Panc1 (cell line): ENCODE measurements around the gene B4GALT7. TPM values are rescaled to one million over a fixed set of nuclear protein-coding genes. Genes with fewer than 3 reads are reported as not detected.

Source experiments
- ATAC-seq: fragments of 200-7000 bp; cut with Tn5 transposase; 2 replicates; pipeline ENCODE4 v1.9.1; 2020; ENCODE audit warnings: mild to moderate bottlenecking, moderate library complexity
- BruUV-seq: library from RNA; stranded (reverse); fragments of 400-500 nt; replicated peaks from 2 replicates; lab custom pipeline; 2021; lab: Mats Ljungman, UMichigan
- CTCF ChIA-PET: fragments of 300-600 bp; sonication (Branson Sonifier 250); formaldehyde crosslinking; loops from one replicate; lab custom pipeline; 2022; ENCODE audit warnings: antibody characterized with exemption; lab: Charles Lee
- POLR2A ChIA-PET: fragments of 300-600 bp; sonication (Branson Sonifier 250); formaldehyde crosslinking; loops from one replicate; lab custom pipeline; 2022; ENCODE audit warnings: antibody characterized with exemption; lab: Charles Lee
- DNase-seq: peaks from one replicate; pipeline ENCODE4 v3.0.0-alpha.2; 2010; ENCODE audit warnings: low read depth, low spot score
- H3K27ac ChIP-seq: 2 replicates; pipeline ENCODE4 v1.5.1; 2011; ENCODE audit warnings: mild to moderate bottlenecking, low read length, inconsistent platforms
- H3K27me3 ChIP-seq: fragments of 200-500 bp; sonication (Bioruptor generic); 2 replicates; pipeline ENCODE4 v1.6.0; 2014; ENCODE audit warnings: low read length, inconsistent platforms; ENCODE audit not compliant: control insufficient read depth, insufficient read depth
- H3K36me3 ChIP-seq: fragments of 200-500 bp; sonication (Bioruptor generic); 2 replicates; pipeline ENCODE4 v1.5.1; 2014; ENCODE audit warnings: inconsistent platforms, mild to moderate bottlenecking, low read length, moderate library complexity; ENCODE audit not compliant: control insufficient read depth, insufficient read depth
- H3K4me1 ChIP-seq: 2 replicates; pipeline ENCODE4 v1.5.1; 2011; ENCODE audit warnings: inconsistent platforms, mild to moderate bottlenecking, low read length, moderate library complexity; ENCODE audit not compliant: control insufficient read depth, insufficient read depth
- H3K4me3 ChIP-seq, 2 experiments: 2 replicates each; pipeline ENCODE4 v1.5.1; 2011 to 2012; ENCODE audit warnings: low read depth in 2 of 2, low read length in 2 of 2, mild to moderate bottlenecking in 2 of 2, inconsistent platforms in 1 of 2, moderate library complexity in 1 of 2
- H3K9me3 ChIP-seq: fragments of 200-500 bp; sonication (Bioruptor generic); 2 replicates; pipeline ENCODE4 v1.5.1; 2014; ENCODE audit warnings: low read depth, mild to moderate bottlenecking, inconsistent platforms, low read length, moderate library complexity; ENCODE audit not compliant: control insufficient read depth, insufficient read depth
- CTCF ChIP-seq: fragments of 450-650 bp; IDR thresholded peaks from 2 replicates; pipeline ENCODE4 v1.5.1; 2017; ENCODE audit warnings: mild to moderate bottlenecking
- POLR2AphosphoS5 ChIP-seq: IDR thresholded peaks from 2 replicates; pipeline ENCODE4 v1.6.1; 2012; ENCODE audit warnings: mild to moderate bottlenecking, low read depth, low read length, moderate library complexity
- REST ChIP-seq, 2 experiments: IDR thresholded peaks; 2 replicates each; pipeline ENCODE4 v1.6.1; 2011 to 2012; ENCODE audit warnings: low read depth in 2 of 2, control low read depth in 1 of 2, low read length in 1 of 2, mild to moderate bottlenecking in 1 of 2, moderate library complexity in 1 of 2; ENCODE audit not compliant: insufficient read depth in 1 of 2
- SIN3A ChIP-seq: IDR thresholded peaks from 2 replicates; pipeline ENCODE4 v1.6.1; 2012; ENCODE audit warnings: low read depth, mild to moderate bottlenecking, low read length, moderate library complexity, borderline replicate concordance; ENCODE audit not compliant: insufficient read depth
- TCF7L2 ChIP-seq: IDR thresholded peaks from 2 replicates; pipeline ENCODE4 v1.6.1; 2011; ENCODE audit warnings: mild to moderate bottlenecking, low read depth, low read length, inconsistent platforms
- in situ Hi-C: cut with HindIII; loops from 2 replicates; pipeline ENCODE4 v1.10.0; 2016; ENCODE audit warnings: low sequenced_read_pairs, low pct_unique_long_range_greater_than_20kb
- intact Hi-C: fragments of 100-400 bp; cut with micrococcal nuclease; formaldehyde crosslinking; loops from one replicate; pipeline ENCODE4 v1.10.0; 2022; ENCODE audit not compliant: unreplicated experiment
- total RNA-seq: library from RNA; stranded (reverse); gene quantifications from one replicate; pipeline ENCODE4 v1.2.1, GENCODE V29; 2021; ENCODE audit not compliant: unreplicated experiment

Gene B4GALT7
- total RNA-seq, 1 experiment from 2014 or later: 38.0 TPM

GRCh38 chr5:177592905-177593304 is 7.0 kb upstream of the B4GALT7 start:
- no peak for ATAC-seq
- intact Hi-C loops (no loop called here), in situ Hi-C loops (loop anchor here (10.0 kb wide), 1 partner anchor 48 kb away; no protein-coding TSS in a partner anchor)
- no peaks in the 10 kb centered on the region for H3K9me3 ChIP-seq
- no peak for DNase-seq
- BruUV-seq: TSS peak; percentile 73
- CTCF ChIA-PET: no interaction called here
- H3K36me3 ChIP-seq: peaks cover 14% of the 10 kb centered on the region
- peak overlapping the region; percentile 82 to 91 for H3K4me3 ChIP-seq
- peaks cover 8% of the 10 kb centered on the region; the same call in 1 of the 2 replicates for H3K27me3 ChIP-seq
- H3K27ac ChIP-seq: peak overlapping the region; percentile 83
- no peaks in the 10 kb centered on the region for H3K4me1 ChIP-seq
- TF ChIP-seq POLR2AphosphoS5 (no peak), TCF7L2 (no peak), REST (IDR thresholded peaks at IDR 0.05; ENCODE audit: insufficient read depth in 1 of 2, low read depth in 2 of 2, low read length in 1 of 2) (no peak), CTCF (no peak), SIN3A (no peak)
- POLR2A ChIA-PET: interaction anchor here (0.6 kb wide), 1 partner anchor 95 kb away, joined by 4 read pairs; no protein-coding TSS in a partner anchor

GRCh38 chr5:177593511-177593910 is 6.4 kb upstream of the B4GALT7 start:
- intact Hi-C loops: no loop called here
- DNase-seq: no peak
- Histone ChIP-seq H3K4me3 (no peak overlapping the region; a peak in 1 of 4 replicates), H3K4me1 (peaks cover 2% of the 10 kb centered on the region; the same call in 1 of the 2 replicates), H3K27me3 (peaks cover 8% of the 10 kb centered on the region; the same call in 1 of the 2 replicates), H3K36me3 (peaks cover 14% of the 10 kb centered on the region), H3K27ac (no peak overlapping the region), H3K9me3 (no peaks in the 10 kb centered on the region)
- ChIA-PET POLR2A (no interaction called here), CTCF (interaction anchor here (0.7 kb wide), 1 partner anchor 355 kb away, joined by 5 read pairs; no protein-coding TSS in a partner anchor)
- in situ Hi-C loops: loop anchor here (10.0 kb wide), 1 partner anchor 49 kb away; no protein-coding TSS in a partner anchor
- no peak for ATAC-seq
- TF ChIP-seq REST (IDR thresholded peaks at IDR 0.05; ENCODE audit: insufficient read depth in 1 of 2, low read depth in 2 of 2, low read length in 1 of 2): no peak
- TF ChIP-seq CTCF: no peak
- TF ChIP-seq TCF7L2: no peak
- no peak for TF ChIP-seq SIN3A
- no TSS peak for BruUV-seq
